ENCODE data around the gene TNK2. TPM values are rescaled to one million over a fixed set of nuclear protein-coding genes. Genes with fewer than 3 reads are reported as not detected.
"Not testable (repeated sequence)": the region's sequence is repeated elsewhere in the genome, so short reads cannot be mapped to it uniquely, and the experiment has no call there.

TNK2 gene
- total RNA-seq, 1 donor from 2014 or later, result 35.5 TPM

GRCh38 chr3:195903950-195904290 lies 4.4 kb downstream of the TNK2 start:
- H3K27ac Mint-ChIP-seq (ENCODE audit: unreplicated experiment), result no peak overlapping the region
- DNase-seq (ENCODE audit: low spot score), result peak; percentile 56
- H3K27me3 Mint-ChIP-seq (ENCODE audit: low read depth), result no peaks in the 10 kb centered on the region
- H3K36me3 Mint-ChIP-seq (ENCODE audit: low read depth), result no peaks in the 10 kb centered on the region
- peaks cover 51% of the 10 kb centered on the region for H3K4me1 Mint-ChIP-seq (ENCODE audit: low read depth)
- TF ChIP-seq, protein P1, sequence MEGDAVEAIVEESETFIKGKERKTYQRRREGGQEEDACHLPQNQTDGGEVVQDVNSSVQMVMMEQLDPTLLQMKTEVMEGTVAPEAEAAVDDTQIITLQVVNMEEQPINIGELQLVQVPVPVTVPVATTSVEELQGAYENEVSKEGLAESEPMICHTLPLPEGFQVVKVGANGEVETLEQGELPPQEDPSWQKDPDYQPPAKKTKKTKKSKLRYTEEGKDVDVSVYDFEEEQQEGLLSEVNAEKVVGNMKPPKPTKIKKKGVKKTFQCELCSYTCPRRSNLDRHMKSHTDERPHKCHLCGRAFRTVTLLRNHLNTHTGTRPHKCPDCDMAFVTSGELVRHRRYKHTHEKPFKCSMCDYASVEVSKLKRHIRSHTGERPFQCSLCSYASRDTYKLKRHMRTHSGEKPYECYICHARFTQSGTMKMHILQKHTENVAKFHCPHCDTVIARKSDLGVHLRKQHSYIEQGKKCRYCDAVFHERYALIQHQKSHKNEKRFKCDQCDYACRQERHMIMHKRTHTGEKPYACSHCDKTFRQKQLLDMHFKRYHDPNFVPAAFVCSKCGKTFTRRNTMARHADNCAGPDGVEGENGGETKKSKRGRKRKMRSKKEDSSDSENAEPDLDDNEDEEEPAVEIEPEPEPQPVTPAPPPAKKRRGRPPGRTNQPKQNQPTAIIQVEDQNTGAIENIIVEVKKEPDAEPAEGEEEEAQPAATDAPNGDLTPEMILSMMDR (IDR thresholded peaks at IDR 0.05), result no peak
- no peak overlapping the region for H3K4me3 Mint-ChIP-seq (ENCODE audit: unreplicated experiment)
- no peaks in the 10 kb centered on the region for H3K9me3 Mint-ChIP-seq (ENCODE audit: low read depth)

GRCh38 chr3:195902634-195903033 lies 5.7 kb downstream of the TNK2 start:
- Mint-ChIP-seq H3K27ac (ENCODE audit: unreplicated experiment) (peak overlapping the region; percentile 32), H3K4me1 (ENCODE audit: low read depth) (peaks cover 51% of the 10 kb centered on the region)
- H3K27me3 Mint-ChIP-seq (ENCODE audit: low read depth); H3K4me3 Mint-ChIP-seq (ENCODE audit: unreplicated experiment); H3K9me3 Mint-ChIP-seq (ENCODE audit: low read depth); H3K36me3 Mint-ChIP-seq (ENCODE audit: low read depth): not testable (repeated sequence)
- peak; percentile 8 for DNase-seq (ENCODE audit: low spot score)

- H3K9me3 Mint-ChIP-seq (ENCODE audit: low read depth); H3K36me3 Mint-ChIP-seq (ENCODE audit: low read depth); H3K4me3 Mint-ChIP-seq (ENCODE audit: unreplicated experiment); H3K27me3 Mint-ChIP-seq (ENCODE audit: low read depth); H3K27ac Mint-ChIP-seq (ENCODE audit: unreplicated experiment): not testable (repeated sequence)
- DNase-seq (ENCODE audit: low spot score), result peak; percentile 27
- H3K4me1 Mint-ChIP-seq (ENCODE audit: low read depth), result peaks cover 55% of the 10 kb centered on the region
Observed at GRCh38 chr3:195901836-195902585, 6.3 kb downstream of the TNK2 start.

GRCh38 chr3:195900436-195901355 lies 7.7 kb downstream of the TNK2 start:
- H3K36me3 Mint-ChIP-seq (ENCODE audit: low read depth), result no peaks in the 10 kb centered on the region
- H3K9me3 Mint-ChIP-seq (ENCODE audit: low read depth), result no peaks in the 10 kb centered on the region
- peak; percentile 84 for DNase-seq (ENCODE audit: low spot score)
- peak overlapping the region; percentile 6 for H3K4me3 Mint-ChIP-seq (ENCODE audit: unreplicated experiment)
- TF ChIP-seq, protein P1 (IDR thresholded peaks at IDR 0.05), result no peak
- H3K27ac Mint-ChIP-seq (ENCODE audit: unreplicated experiment), result peak overlapping the region; percentile 88
- peaks cover 52% of the 10 kb centered on the region for H3K4me1 Mint-ChIP-seq (ENCODE audit: low read depth)
- H3K27me3 Mint-ChIP-seq (ENCODE audit: low read depth), result no peaks in the 10 kb centered on the region

GRCh38 chr3:195899701-195900435 lies 8.5 kb downstream of the TNK2 start:
- TF ChIP-seq, protein P1 (IDR thresholded peaks at IDR 0.05), result no peak
- H3K27ac Mint-ChIP-seq (ENCODE audit: unreplicated experiment), result peak overlapping the region; percentile 88
- H3K27me3 Mint-ChIP-seq (ENCODE audit: low read depth), result no peaks in the 10 kb centered on the region
- peak; percentile 73 for DNase-seq (ENCODE audit: low spot score)
- H3K4me3 Mint-ChIP-seq (ENCODE audit: unreplicated experiment), result no peak overlapping the region
- no peaks in the 10 kb centered on the region for H3K9me3 Mint-ChIP-seq (ENCODE audit: low read depth)
- peaks cover 54% of the 10 kb centered on the region for H3K4me1 Mint-ChIP-seq (ENCODE audit: low read depth)
- no peaks in the 10 kb centered on the region for H3K36me3 Mint-ChIP-seq (ENCODE audit: low read depth)

Measured in chondrocyte (in vitro differentiated cells).